Astrocyte (in vitro differentiated cells and primary cell): Measurements from ENCODE around the gene STARD13.

Experiments used
- EZH2 ChIP-seq: IDR thresholded peaks from 2 replicates; pipeline ENCODE4 v1.6.1; 2012; ENCODE audit warnings: mild to moderate bottlenecking, low read length, inconsistent platforms; ENCODE audit not compliant: insufficient read depth
- TF ChIP-seq, protein P1 (sequence below): IDR thresholded peaks from 2 replicates; pipeline ENCODE4 v1.5.1; 2011; ENCODE audit warnings: low read depth, mild to moderate bottlenecking, inconsistent platforms, low read length, moderate library complexity; ENCODE audit not compliant: insufficient read depth

DNA sequence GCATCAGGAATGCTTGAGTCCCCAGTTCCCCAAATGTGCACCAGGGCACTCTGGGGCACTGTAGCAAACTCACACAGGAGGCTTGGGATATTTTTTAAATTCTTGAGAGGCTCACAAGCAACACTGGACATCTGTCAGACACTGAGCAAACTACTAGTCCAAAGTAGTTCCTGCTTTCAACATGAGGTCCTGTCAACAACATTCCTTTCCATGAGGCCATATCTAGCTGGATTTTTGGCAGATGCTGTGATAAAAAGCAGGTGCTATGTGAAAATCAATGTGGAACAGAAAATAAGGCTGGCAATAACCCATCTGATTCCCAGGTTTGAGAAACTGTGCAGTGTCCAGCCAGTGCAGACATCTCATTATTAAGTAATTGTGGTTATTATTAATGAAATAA is 50.5 kb downstream of the STARD13 start:
- TF ChIP-seq, protein P1, sequence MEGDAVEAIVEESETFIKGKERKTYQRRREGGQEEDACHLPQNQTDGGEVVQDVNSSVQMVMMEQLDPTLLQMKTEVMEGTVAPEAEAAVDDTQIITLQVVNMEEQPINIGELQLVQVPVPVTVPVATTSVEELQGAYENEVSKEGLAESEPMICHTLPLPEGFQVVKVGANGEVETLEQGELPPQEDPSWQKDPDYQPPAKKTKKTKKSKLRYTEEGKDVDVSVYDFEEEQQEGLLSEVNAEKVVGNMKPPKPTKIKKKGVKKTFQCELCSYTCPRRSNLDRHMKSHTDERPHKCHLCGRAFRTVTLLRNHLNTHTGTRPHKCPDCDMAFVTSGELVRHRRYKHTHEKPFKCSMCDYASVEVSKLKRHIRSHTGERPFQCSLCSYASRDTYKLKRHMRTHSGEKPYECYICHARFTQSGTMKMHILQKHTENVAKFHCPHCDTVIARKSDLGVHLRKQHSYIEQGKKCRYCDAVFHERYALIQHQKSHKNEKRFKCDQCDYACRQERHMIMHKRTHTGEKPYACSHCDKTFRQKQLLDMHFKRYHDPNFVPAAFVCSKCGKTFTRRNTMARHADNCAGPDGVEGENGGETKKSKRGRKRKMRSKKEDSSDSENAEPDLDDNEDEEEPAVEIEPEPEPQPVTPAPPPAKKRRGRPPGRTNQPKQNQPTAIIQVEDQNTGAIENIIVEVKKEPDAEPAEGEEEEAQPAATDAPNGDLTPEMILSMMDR, result no peak
- TF ChIP-seq EZH2, result no peak
